Activated CD4-positive, alpha-beta T cell treated with anti-CD3 and anti-CD28 coated beads for 4 hours (primary cell): ENCODE results near the gene KCNQ1.

Experiments
- DNase-seq, 2 donors: peaks; one replicate each; pipeline ENCODE4 v3.0.0-alpha.2; 2020

KCNQ1 gene

GRCh38 chr11:2559527-2560311 lies 114.9 kb downstream of the KCNQ1 start:
- no peak for DNase-seq

DNA sequence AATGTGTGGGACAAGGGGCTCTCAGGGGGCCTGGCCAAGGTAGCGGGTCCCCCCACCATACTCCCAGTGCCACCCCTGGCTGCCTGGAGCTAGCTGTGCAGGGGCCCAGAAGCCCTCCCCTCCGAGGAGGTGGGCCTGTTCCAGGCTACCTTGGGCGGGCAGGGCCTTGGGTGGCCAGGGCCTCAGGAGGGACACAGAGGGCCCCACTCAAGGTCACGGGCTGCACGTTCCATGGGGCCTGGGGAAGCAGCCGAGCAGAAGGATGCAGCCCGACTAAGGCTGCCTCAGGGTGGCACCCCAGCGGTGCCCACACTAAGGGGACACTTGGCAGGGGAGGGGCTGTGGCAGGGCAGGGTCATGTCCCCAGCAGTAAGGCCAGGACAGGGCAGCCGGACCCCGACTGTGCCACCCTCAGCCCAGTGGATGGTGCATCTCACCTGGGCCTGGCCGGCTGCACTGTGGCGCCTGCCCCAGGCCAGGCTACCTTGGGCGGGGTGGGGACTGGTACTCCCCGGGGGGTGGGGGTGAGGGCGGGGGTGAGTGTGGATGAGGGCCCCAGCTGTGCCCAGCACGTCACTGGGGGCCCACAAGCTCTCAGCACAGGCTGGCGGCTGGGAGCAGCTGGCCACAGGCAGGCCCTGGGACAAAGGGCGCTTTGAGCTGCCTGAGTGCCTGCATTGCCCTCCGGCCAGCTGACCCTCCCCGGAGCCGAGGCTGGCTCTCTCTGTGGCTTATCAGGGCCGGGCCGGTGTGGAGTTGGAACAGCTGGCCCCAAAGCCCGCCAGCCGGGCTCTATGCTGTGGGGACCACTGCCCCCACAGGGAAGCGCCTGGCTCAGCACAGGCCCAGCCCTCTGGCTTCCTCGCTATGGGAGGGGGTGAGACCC lies 117.1 kb downstream of the KCNQ1 start:
- DNase-seq = no peak

DNA sequence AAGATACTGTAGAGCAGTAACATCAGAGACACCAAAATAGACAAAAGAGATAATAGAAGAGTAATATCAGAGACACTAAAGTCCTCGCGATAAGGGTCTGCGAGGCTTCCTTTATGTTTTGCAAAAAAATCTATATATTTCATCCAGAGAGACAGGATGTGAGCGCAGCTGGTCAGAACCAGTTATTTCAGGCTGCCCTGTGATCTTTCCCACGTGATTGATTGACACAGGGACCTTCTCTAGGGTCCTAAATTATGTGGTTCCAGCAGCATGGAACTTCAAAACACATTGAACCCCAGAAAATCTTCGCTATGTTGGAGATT lies 118.0 kb downstream of the KCNQ1 start:
- no peak for DNase-seq

GRCh38 chr11:2563213-2564007 lies 118.6 kb downstream of the KCNQ1 start:
- no peak for DNase-seq

DNA sequence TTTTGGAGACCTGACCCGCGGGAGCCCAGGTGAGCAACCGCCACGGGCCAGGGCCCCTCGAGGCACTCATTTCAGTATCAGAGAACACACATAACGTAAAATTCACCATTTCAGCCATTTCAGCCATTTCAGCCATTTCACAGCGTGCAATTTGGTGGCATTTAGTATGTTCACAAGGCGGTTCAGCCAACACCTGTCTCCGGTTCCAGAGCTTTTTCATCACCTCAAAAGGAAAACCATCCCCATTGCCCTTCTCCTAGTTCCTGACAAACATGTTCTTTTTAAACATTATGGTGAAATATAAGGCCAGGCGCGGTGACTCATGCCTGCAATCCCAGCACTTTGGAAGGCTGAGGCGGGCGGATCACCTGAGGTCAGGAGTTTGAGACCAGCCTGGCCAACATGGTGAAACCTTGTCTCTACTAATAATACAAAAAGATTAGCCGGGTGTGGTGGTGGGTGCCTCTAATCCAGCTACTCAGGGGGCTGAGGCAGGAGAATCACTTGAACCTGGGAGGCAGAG lies 119.3 kb downstream of the KCNQ1 start:
- no peak for DNase-seq

- no peak for DNase-seq
Measured at GRCh38 chr11:2564588-2565425, 120.0 kb downstream of the KCNQ1 start.

- DNase-seq = no peak
Measured at GRCh38 chr11:2565447-2566222, 120.8 kb downstream of the KCNQ1 start.

GRCh38 chr11:2566223-2567025 lies 121.6 kb downstream of the KCNQ1 start:
- no peak for DNase-seq

- no peak for DNase-seq
Measured at GRCh38 chr11:2567026-2567671, 122.3 kb downstream of the KCNQ1 start.

DNA sequence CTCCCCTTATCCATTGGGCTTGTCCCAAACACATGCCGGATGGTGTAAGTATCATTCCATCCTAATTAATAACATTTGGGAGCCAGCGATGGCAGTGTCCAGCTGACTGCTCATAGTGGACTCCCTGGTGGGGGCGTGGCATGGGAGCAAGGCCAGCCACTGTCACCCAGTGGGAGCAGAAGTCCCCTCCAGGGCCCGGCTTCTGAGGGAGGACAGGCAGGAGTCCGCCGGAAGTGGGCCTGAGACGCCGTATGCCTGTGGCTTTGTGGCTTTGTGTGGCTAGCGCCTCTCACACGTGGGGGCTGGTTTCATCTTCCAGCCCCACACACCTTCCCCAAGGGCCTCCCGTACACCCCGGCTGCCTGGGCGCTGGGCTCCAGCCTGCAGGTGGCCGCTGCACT lies 124.5 kb downstream of the KCNQ1 start:
- DNase-seq = no peak

- DNase-seq = no peak
Measured at GRCh38 chr11:2569731-2570210, 125.0 kb downstream of the KCNQ1 start.

GRCh38 chr11:2570211-2570811 lies 125.5 kb downstream of the KCNQ1 start:
- no peak for DNase-seq

GRCh38 chr11:2570841-2571597 lies 126.2 kb downstream of the KCNQ1 start:
- DNase-seq = no peak

DNA sequence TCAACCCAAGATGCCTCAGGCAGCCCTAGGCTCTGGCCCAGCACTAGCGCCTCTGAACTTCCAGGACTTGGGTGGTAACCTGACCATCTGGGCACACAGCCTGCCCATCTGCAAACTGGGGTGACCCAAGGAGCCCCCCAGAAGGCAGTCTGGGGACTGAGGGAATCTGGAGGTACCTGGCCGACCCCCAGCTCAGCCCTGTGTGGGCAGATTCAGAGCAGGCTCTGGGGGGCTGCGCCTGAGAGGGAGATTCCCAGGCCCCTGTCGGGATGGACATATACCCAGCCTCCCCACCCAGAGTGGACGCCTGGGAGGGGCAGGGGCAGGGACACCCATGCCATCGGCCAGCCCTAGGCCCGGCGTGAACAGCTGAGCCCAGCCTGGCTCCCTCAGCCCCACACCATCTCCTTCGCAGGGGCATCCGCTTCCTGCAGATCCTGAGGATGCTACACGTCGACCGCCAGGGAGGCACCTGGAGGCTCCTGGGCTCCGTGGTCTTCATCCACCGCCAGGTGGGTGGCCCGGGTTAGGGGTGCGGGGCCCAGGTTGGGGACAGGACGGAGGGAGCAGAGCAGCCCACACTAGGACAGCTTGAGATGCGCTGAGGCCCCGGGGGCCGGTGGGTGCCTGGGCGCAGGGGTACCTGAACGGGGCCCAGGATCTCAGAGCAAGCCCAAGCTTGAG lies 126.9 kb downstream of the KCNQ1 start:
- no peak for DNase-seq

DNA sequence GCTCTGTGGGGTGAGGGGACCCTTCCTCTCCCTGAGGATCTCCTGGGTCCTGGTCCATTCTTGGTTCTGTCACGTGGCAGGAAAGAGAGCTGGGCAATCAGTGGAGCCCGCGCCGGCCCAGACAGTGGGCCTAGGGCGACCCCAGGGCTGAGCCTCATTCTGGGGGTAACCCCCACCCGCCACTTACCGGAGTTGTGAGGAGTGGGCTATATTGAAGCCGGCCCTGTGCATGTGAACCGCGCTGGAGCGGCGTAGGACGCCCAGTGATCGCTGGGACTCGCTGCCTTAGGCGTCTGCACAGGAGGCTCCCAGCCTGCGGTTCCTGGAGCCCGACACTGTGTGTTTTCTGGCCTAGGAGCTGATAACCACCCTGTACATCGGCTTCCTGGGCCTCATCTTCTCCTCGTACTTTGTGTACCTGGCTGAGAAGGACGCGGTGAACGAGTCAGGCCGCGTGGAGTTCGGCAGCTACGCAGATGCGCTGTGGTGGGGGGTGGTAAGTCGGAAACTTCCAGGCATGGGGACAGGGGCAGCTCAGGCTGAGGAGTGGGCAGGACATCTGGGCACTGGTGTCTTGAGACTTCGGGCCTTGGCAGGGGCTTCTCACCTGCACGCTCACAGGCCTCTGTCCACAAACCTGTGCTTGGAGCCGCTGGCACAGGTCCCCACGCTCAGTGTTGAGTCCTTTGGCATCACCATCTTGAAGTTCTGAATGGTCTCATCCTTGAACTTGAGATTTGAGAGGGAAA lies 127.9 kb downstream of the KCNQ1 start:
- no peak for DNase-seq

DNA sequence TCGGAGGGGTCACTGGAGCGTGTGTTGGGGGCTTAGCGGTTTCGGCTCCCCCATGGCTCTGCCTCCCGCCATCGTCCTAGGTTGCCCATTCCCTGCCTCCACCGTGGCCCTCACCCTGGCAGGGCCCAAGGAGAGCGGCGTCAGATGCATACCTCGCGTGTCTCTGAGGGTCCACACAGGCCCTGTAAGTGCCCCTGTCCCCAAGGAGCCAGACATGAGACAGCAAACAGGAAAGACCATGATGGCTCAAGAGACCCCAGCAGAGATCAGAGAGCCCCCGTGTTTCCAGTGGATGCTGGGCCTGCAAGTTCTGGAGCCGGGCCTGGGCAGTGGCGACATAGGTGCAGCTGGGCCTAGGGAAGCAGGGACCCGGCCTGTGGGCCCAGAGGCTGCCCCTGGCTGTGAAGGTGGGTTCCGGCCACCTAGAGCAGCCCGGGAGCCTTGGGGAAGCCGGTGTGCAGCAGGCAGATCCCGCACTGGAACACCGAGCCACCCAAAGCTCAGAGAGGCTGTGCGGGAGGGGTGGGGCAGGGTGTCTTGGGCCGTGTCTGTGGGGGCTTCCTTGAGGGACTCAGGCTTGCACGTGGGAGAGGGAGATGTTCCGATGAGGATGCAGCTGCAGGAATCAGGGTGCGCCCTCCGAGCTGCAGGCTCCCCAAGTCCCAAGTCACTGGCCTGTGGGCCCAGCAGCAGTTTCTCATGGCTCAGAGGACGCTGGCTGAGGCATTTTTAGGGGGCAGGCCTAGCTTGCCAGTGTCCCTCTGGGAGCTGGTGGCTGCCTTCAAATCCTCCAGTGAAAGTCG lies 128.6 kb downstream of the KCNQ1 start:
- DNase-seq = no peak
